ENCODE results near the gene MPEG1.

MPEG1 gene

GRCh38 chr11:59212744-59213631, at the start of gene MPEG1:
Gene MPEG1, minus strand, starts transcription at chr11:59212927. Its CDS starts 62 bp downstream, at chr11:59212865.
- DNase-seq: no peak

- no peak for DNase-seq
These were observed 49.6 kb upstream of the MPEG1 start for GRCh38 chr11:59262177-59262818.

- DNase-seq: no peak
These were observed 48.4 kb upstream of the MPEG1 start for GRCh38 chr11:59261150-59261549.

GRCh38 chr11:59259867-59260475, 47.2 kb upstream of the MPEG1 start:
- DNase-seq: no peak

GRCh38 chr11:59259047-59259446, 46.3 kb upstream of the MPEG1 start:
- DNase-seq: no peak

GRCh38 chr11:59255281-59255680, 42.6 kb upstream of the MPEG1 start:
- no peak for DNase-seq

GRCh38 chr11:59254286-59254685, 41.6 kb upstream of the MPEG1 start:
- DNase-seq: no peak

- no peak for DNase-seq
These were observed 40.3 kb upstream of the MPEG1 start for GRCh38 chr11:59253001-59253400.

- DNase-seq: no peak
These were observed 36.8 kb upstream of the MPEG1 start for GRCh38 chr11:59249535-59249934.

- DNase-seq: peak; percentile 84
These were observed 35.0 kb upstream of the MPEG1 start for GRCh38 chr11:59247531-59248227.

GRCh38 chr11:59243633-59244032, 30.9 kb upstream of the MPEG1 start:
- no peak for DNase-seq

GRCh38 chr11:59240322-59240721, 27.6 kb upstream of the MPEG1 start:
- DNase-seq: no peak

GRCh38 chr11:59226396-59226795, 13.7 kb upstream of the MPEG1 start:
- DNase-seq: no peak

- no peak for DNase-seq
These were observed 12.3 kb upstream of the MPEG1 start for GRCh38 chr11:59225017-59225416.

- no peak for DNase-seq
These were observed 11.7 kb upstream of the MPEG1 start for GRCh38 chr11:59224351-59224928.

- DNase-seq: no peak
These were observed 10.9 kb upstream of the MPEG1 start for GRCh38 chr11:59223611-59224010.

GRCh38 chr11:59223177-59223576, 10.4 kb upstream of the MPEG1 start:
- no peak for DNase-seq

- DNase-seq: no peak
These were observed 9.8 kb upstream of the MPEG1 start for GRCh38 chr11:59222464-59223060.

- DNase-seq: no peak
These were observed 8.7 kb upstream of the MPEG1 start for GRCh38 chr11:59221441-59221840.

- no peak for DNase-seq
These were observed 7.1 kb upstream of the MPEG1 start for GRCh38 chr11:59219836-59220235.

- DNase-seq: no peak
These were observed 6.2 kb upstream of the MPEG1 start for GRCh38 chr11:59218893-59219292.

GRCh38 chr11:59218319-59218718, 5.6 kb upstream of the MPEG1 start:
- no peak for DNase-seq
